T-helper 1 cell treated with Interleukin-12 subunit alpha and Interleukin-12 subunit beta and Interleukin-4 antibody, amounts not matched to agents 30 μg/mL and 1 μg/mL, for 36 hours (primary cell): ENCODE data around the gene RUBCNL.

ENCODE experiments used
- H3K27ac Mint-ChIP-seq: one replicate; pipeline ENCODE4 v1.8.0; 2021; ENCODE audit warnings: mild to moderate bottlenecking, mixed read lengths
- H3K27me3 Mint-ChIP-seq: one replicate; pipeline ENCODE4 v1.8.0; 2021; ENCODE audit warnings: low read depth, mixed read lengths
- H3K36me3 Mint-ChIP-seq: one replicate; pipeline ENCODE4 v1.8.0; 2021; ENCODE audit warnings: low read depth, mixed read lengths
- H3K4me1 Mint-ChIP-seq: one replicate; pipeline ENCODE4 v1.8.0; 2021; ENCODE audit warnings: low read depth, mixed read lengths
- H3K4me3 Mint-ChIP-seq: one replicate; pipeline ENCODE4 v1.8.0; 2021; ENCODE audit warnings: mild to moderate bottlenecking, moderate library complexity, mixed read lengths
- H3K9me3 Mint-ChIP-seq: one replicate; pipeline ENCODE4 v1.8.0; 2021; ENCODE audit warnings: mixed read lengths

RUBCNL gene

DNA sequence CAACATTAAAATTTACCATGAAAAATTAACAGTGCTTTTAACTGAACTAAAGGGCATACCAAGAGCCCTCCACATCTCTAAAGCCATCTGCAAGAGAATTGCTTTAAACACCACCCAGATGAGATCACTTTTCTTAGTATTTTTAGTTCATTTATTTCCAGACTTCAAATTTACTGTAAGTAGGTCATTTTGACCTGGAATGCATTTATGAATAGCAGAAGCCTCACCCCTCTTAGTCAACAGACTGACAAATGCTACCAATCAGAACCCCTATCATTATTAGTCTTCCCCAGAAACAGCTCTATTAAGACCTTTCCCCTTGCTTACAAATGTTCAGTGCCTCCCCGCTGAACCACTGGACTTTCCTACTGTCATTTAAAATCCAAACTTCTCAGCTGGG, 27.3 kb downstream of the RUBCNL start:
- no peak overlapping the region for H3K27ac Mint-ChIP-seq

DNA sequence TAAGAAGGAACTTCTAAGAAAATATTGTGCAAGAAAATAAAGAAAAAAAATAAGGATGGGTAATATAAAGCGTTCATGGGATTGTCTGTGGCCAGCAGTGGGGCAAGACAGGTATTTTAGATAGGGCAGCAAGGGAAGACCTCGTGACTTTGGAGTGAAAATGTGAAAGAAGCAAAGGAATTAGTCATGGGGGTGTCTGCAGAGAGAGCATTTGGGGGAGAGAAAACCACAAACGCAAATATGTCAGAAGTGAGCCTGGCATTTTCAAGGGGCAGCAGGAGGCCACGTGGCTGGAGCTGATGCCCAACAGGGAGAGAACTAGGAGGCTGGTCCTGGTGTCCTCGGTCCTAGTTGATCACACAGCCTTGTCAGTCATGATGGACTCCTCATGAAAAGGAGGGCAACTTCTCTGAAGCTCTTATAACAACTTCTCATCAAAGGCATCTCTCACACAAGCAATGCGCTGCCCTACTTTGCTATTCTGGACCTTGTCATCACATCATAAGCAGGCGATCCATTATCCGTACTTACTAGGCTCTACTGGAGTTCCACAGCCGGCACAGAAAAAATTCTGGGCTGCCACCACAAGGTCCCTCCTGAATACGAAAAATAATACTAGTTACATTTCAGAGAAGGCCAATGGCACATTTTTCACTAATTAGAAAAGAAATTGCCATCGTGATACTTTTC, 31.0 kb downstream of the RUBCNL start:
- Mint-ChIP-seq H3K36me3 (peaks cover 29% of the 10 kb centered on the region), H3K27ac (no peak overlapping the region), H3K27me3 (no peaks in the 10 kb centered on the region), H3K4me3 (no peak overlapping the region), H3K9me3 (peaks cover 36% of the 10 kb centered on the region), H3K4me1 (peaks cover 16% of the 10 kb centered on the region)

More for the DNA sequence above, 27.3 kb downstream of the RUBCNL start:
- peaks cover 11% of the 10 kb centered on the region for H3K36me3 Mint-ChIP-seq
- H3K27me3 Mint-ChIP-seq: no peaks in the 10 kb centered on the region
- H3K9me3 Mint-ChIP-seq: peaks cover 10% of the 10 kb centered on the region
- H3K4me3 Mint-ChIP-seq: no peak overlapping the region
- peaks cover 5% of the 10 kb centered on the region for H3K4me1 Mint-ChIP-seq

DNA sequence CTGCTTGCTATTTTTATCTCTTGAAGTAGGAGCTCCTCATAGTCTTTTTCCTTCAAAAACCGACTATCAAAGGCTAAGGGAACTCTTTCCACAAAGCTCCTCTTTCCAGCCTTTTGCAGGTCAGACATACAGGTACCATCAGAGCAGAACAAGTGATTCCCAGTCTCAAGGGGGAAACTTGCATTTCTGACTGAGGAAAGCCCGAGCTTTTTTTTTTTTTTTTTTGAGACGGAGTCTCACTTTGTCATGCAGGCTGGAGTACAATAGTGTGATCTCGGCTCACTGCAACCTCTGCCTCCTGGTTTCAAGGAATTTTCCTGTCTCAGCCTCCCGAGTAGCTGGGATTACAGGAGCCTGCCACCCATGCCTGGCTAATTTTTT, 32.0 kb downstream of the RUBCNL start:
- peak overlapping the region; percentile 82 for H3K27ac Mint-ChIP-seq
- peaks cover 34% of the 10 kb centered on the region for H3K36me3 Mint-ChIP-seq
- no peaks in the 10 kb centered on the region for H3K27me3 Mint-ChIP-seq
- peaks cover 18% of the 10 kb centered on the region for H3K4me1 Mint-ChIP-seq
- peaks cover 42% of the 10 kb centered on the region for H3K9me3 Mint-ChIP-seq
- peak overlapping the region; percentile 8 for H3K4me3 Mint-ChIP-seq

DNA sequence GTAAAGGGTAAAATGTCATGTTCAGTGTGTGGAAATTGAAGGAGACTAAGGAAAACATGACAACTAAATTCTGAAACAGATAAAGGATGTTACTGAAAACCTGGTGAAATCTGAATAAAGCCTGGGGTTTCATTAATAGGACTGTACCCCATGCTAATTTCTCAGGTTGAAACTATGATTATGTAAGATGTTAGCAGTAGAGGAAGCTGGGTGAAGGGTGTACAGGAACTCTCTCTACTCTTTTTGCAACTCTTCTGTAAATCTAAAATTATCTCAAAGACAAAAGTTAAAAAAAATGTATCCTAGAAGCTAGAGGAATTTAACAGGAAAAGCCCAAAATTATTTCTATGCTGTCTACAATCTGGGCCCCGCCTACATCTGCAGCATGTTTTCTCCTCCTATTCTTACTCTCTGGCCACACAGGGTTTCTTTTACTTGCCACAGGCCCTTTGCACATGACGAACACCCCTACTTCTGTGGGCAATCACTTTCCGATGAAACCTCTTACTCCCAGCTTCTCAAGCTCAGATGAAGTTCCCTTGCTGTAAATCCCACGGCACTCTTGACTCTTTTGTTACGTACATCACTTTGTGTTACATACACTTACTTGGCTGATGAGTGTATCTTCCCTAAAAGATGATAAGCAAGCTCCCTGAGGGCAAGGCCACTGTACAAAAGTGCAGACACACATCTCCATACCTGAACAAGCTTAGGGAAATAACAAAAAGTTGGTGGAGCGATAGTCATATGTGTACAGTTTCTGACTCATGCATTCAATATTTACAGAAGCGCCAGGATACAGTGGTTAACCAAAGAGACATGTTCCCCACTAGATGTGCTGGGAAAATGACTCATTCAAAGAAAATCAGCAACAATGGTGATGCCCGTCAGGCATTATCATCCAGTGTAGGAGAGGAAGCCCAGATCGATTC, 32.6 kb downstream of the RUBCNL start:
- Mint-ChIP-seq H3K4me1 (peaks cover 16% of the 10 kb centered on the region), H3K4me3 (peak overlapping the region; percentile 8), H3K27ac (peak overlapping the region; percentile 82), H3K9me3 (peaks cover 42% of the 10 kb centered on the region), H3K36me3 (peaks cover 34% of the 10 kb centered on the region), H3K27me3 (no peaks in the 10 kb centered on the region)

DNA sequence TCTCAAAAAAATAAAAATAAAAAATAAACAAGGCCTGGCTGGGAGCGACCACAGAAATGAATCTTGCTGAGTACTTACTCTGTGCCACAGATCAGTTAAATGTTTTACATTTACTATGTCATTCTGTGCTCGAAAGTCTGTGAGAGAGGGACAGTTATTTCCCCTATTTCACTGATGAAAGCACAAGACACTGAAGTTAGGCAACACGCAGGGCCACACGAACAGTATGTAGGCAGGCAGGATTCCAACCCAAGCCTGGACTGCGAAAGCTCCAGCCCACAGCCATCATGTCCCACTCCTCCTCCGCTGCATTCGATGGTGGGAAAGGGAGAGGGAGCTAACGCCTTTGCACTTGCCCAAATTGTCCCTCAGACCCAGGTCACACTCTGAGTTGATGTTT, 34.2 kb downstream of the RUBCNL start:
- peaks cover 47% of the 10 kb centered on the region for H3K9me3 Mint-ChIP-seq
- H3K36me3 Mint-ChIP-seq: peaks cover 39% of the 10 kb centered on the region
- H3K27me3 Mint-ChIP-seq: no peaks in the 10 kb centered on the region
- H3K4me1 Mint-ChIP-seq: peaks cover 16% of the 10 kb centered on the region
- H3K27ac Mint-ChIP-seq: no peak overlapping the region
- H3K4me3 Mint-ChIP-seq: no peak overlapping the region

DNA sequence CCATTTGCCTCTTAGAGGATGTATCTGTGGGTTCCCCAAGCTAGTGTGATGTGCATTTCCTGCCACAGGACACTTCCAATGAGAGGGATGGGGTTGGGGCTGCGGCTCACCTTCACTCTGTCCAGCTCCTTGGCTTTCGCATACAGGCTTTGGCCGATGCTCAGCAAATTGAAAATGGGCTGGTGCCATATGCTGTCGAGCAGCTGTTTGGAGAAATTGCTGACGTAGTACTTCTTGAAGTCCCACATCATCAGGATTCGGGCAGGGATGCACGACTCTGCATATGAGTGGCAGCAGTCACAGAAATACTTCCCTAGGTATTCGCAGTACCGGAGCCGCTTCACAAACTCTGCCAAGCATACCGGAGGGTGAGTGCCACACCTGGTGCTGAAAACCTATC, 37.0 kb downstream of the RUBCNL start:
- Mint-ChIP-seq H3K4me3 (no peak overlapping the region), H3K36me3 (peaks cover 36% of the 10 kb centered on the region), H3K9me3 (peaks cover 45% of the 10 kb centered on the region)

DNA sequence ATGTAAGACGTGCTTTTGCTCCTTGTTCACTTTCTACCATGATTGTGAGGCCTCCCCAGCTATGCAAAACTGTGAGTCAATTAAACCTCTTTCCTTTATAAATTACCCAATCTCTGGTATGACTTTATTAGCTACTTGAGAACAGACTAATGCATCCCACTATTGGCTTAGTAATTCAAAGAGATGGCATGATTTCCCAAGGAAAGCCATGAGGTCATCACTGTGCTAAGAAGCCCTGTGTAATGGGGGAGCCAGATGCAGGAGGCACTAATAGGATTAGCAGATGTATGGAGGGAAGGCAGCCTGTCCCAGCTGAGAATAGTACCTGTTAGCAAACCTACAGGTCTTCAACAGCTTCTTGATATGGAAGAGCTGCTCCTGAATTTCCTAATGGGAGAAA, 38.1 kb downstream of the RUBCNL start:
- Mint-ChIP-seq H3K4me3 (no peak overlapping the region), H3K27ac (no peak overlapping the region), H3K4me1 (peaks cover 8% of the 10 kb centered on the region), H3K9me3 (peaks cover 35% of the 10 kb centered on the region), H3K36me3 (peaks cover 29% of the 10 kb centered on the region), H3K27me3 (no peaks in the 10 kb centered on the region)

More for the DNA sequence above, 37.0 kb downstream of the RUBCNL start:
- Mint-ChIP-seq H3K27ac (no peak overlapping the region), H3K27me3 (no peaks in the 10 kb centered on the region), H3K4me1 (peaks cover 16% of the 10 kb centered on the region)

DNA sequence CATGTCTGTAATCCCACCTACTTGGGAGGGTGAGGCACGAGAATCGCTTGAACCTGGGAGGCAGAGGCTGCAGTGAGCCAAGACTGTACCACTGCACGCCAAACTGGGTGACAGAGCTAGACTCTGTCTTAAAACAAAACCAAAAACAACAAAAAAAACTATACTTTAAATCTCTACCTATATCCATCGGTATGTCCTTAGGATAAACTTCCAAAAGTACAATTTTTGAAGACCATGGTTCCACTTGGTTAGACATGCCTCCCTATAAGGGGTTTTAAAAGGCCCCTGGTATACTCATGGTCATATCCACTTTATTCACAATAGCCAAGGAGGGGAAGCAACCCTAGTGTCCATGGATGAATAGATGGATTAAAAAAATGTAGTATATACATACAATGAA, 39.8 kb downstream of the RUBCNL start:
- peaks cover 23% of the 10 kb centered on the region for H3K9me3 Mint-ChIP-seq
- peaks cover 16% of the 10 kb centered on the region for H3K36me3 Mint-ChIP-seq
- H3K4me1 Mint-ChIP-seq: peaks cover 6% of the 10 kb centered on the region
- H3K27ac Mint-ChIP-seq: no peak overlapping the region
- no peak overlapping the region for H3K4me3 Mint-ChIP-seq
- H3K27me3 Mint-ChIP-seq: no peaks in the 10 kb centered on the region

DNA sequence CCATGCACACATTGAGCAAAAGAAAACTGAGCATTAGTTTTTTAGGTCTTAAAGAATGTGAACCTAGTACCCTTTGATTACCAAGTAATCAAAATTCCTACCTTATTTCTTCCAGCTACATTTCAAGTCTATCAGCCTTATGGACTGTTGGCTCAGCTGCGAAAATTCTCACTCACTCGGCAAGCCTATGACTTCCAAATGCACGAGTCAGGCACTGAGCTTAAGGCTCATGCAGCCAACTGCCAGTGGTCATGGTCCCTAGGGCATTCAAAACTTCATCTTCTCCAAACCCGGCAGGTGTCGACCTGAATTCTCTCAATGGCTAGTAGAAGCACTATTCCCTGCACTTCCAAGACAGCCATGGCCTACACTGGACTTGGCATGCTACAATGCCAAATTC, 41.2 kb downstream of the RUBCNL start:
- Mint-ChIP-seq H3K4me1 (peaks cover 19% of the 10 kb centered on the region), H3K4me3 (no peak overlapping the region), H3K27ac (no peak overlapping the region), H3K27me3 (no peaks in the 10 kb centered on the region), H3K36me3 (peaks cover 21% of the 10 kb centered on the region), H3K9me3 (peaks cover 17% of the 10 kb centered on the region)

DNA sequence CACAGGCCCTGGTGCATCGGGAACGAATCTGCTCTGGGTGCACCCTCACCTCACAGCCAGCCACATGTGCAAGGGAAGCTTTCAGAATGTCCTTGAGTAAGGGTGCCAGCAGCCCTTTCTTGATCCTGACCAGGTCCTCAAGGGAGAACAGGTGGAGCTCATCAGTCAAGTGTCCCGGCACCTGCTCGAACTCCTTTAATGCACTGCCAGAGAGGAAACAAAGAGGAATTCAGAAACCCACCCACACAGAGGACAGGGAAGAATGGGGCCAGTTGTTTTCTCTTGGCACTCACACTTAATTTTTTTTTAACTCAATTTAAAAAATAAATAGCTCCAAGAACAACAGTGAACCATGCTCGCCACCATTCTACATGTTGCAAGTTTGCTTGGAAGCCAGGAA, 41.7 kb downstream of the RUBCNL start:
- Mint-ChIP-seq H3K9me3 (peaks cover 12% of the 10 kb centered on the region), H3K4me1 (peaks cover 22% of the 10 kb centered on the region), H3K27me3 (no peaks in the 10 kb centered on the region), H3K4me3 (no peak overlapping the region), H3K27ac (no peak overlapping the region), H3K36me3 (peaks cover 18% of the 10 kb centered on the region)

DNA sequence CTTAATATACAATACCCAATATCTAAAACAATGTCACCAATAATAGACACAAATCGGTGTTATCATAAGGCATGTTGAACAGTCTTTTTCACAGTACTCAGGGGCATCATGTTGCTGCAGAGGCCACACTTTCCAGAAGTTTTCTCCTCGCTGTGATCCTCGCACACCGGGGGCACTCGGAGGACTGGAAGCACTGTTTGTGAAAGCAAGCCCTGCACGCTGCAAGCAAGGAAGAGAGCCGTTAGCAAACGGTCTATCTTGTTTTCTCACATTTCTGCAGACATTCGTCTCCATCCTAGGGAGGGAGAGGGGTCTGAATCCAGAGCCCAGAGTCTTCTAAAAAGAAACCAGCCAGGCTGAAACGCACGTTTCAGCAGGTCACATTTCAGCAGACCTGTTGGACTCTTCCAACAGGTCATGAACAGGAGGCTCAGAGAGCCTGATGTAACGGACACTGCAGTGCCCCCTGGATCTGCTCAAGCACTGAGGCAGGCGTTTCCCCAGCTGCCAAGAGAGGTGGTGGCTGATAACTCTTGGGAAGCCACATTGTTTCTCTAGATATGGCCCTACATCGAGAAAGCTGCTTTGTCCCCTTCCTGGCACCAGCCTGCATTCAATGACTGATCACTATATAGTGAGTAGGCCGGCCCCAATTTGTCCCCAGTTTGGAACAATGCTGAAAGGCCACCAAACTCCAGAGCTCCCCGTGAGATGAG, 43.6 kb downstream of the RUBCNL start:
- Mint-ChIP-seq H3K27me3 (no peaks in the 10 kb centered on the region), H3K36me3 (peaks cover 17% of the 10 kb centered on the region), H3K27ac (no peak overlapping the region), H3K9me3 (peaks cover 5% of the 10 kb centered on the region), H3K4me1 (peaks cover 32% of the 10 kb centered on the region), H3K4me3 (no peak overlapping the region)

DNA sequence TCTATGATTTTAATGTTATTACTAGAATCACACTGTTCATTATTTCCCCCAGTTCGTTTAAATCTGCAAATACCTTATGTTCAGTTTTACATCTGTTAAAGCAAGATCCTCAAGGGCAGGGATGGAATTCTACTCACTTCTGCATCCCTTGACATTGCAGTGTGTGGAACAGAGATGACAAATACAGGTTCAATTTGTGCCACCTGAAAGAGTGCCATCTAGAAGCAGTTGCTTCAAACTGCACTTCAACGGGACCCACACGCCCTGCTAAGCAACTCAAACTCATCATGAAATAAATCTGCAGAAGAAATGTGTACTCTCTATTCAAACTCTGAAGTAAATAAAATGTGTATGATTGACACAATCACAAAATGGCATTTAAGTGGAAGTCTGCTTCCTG, 44.5 kb downstream of the RUBCNL start:
- peaks cover 35% of the 10 kb centered on the region for H3K4me1 Mint-ChIP-seq

DNA sequence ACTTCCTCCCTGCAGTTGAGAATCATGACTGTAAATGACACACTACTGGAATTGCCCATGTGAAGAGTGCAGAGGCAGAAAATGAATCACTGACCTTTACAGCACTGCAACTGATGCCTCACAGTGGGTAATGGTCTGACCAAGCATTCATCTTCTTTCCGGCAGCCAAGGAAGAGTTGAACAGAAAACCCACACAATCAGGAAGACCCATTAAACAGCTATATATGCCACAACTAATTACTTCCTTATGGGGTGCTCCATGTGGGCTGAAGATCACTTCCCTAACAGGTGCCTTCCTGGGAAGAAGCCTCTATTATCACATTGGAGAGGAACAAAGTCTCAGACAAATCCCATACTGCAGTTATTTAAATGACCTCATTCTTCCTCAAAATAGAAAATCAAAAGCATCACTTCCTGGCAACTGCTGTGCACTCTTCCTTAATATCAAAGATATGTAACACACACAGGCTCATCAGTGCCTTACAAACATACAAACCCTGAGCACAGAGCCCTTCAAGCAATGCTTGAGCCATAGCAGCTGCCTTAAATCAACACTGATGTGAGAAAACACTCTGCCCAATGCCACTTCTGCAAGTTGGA, 45.8 kb downstream of the RUBCNL start:
- Mint-ChIP-seq H3K4me3 (peak overlapping the region; percentile 18), H3K27me3 (no peaks in the 10 kb centered on the region), H3K9me3 (peaks cover 10% of the 10 kb centered on the region), H3K36me3 (peaks cover 14% of the 10 kb centered on the region), H3K27ac (peak overlapping the region; percentile 88), H3K4me1 (peaks cover 35% of the 10 kb centered on the region)

More for the DNA sequence above, 44.5 kb downstream of the RUBCNL start:
- no peak overlapping the region for H3K27ac Mint-ChIP-seq
- peaks cover 15% of the 10 kb centered on the region for H3K36me3 Mint-ChIP-seq
- H3K27me3 Mint-ChIP-seq: no peaks in the 10 kb centered on the region
- H3K9me3 Mint-ChIP-seq: peaks cover 8% of the 10 kb centered on the region
- no peak overlapping the region for H3K4me3 Mint-ChIP-seq

DNA sequence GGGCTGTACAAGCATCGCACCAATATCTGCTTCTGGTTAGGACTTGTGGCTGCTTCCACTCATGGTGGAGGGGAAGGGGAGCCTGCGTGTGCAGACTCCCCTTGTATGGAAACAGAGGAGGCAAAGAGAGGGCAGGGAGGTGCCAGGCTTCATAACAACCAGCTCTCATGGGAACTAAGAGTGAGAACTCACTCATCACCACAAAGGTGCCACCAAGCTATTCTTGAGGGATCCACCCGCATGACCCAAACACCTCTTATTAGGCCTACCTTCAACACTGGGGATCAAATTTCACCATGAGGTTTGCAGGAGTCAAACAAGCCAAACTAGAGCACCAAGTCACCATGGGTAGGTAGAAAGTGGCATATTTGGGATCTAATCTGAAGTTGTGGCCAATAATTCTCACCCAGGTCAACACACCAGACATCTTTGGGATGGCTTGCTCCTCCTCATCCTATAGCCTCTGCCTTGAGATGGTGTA, 46.4 kb downstream of the RUBCNL start:
- Mint-ChIP-seq H3K9me3 (peaks cover 9% of the 10 kb centered on the region), H3K4me1 (peaks cover 35% of the 10 kb centered on the region), H3K4me3 (peak overlapping the region; percentile 18), H3K27me3 (no peaks in the 10 kb centered on the region), H3K27ac (peak overlapping the region; percentile 88), H3K36me3 (peaks cover 13% of the 10 kb centered on the region)
